HEK293 (cell line): ENCODE results near the gene TCF7L1.

Source experiments
- EGR2 ChIP-seq: fragments of 450-650 bp; formaldehyde crosslinking; IDR thresholded peaks from 2 replicates; pipeline ENCODE4 v1.5.1; 2016; ENCODE audit warnings: low read depth, missing biosample characterization, missing genetic modification characterization
- FEZF1 ChIP-seq: fragments of 450-650 bp; formaldehyde crosslinking; IDR thresholded peaks from 2 replicates; pipeline ENCODE4 v1.5.1; 2016; ENCODE audit warnings: missing biosample characterization, missing genetic modification characterization
- HOXA7 ChIP-seq: sonication (generic); formaldehyde crosslinking; IDR thresholded peaks from 2 replicates; pipeline ENCODE4 v1.8.1; 2022; ENCODE audit warnings: missing genetic modification reagents, borderline replicate concordance
- IKZF3 ChIP-seq: fragments of 450-650 bp; IDR thresholded peaks from 2 replicates; pipeline ENCODE4 v1.5.0; 2018; ENCODE audit warnings: missing biosample characterization, mild to moderate bottlenecking, missing genetic modification characterization, moderate library complexity
- KLF7 ChIP-seq: fragments of 450-650 bp; formaldehyde crosslinking; IDR thresholded peaks from 2 replicates; pipeline ENCODE4 v1.5.1; 2016; ENCODE audit warnings: missing biosample characterization, missing genetic modification characterization, borderline replicate concordance
- KLF9 ChIP-seq: fragments of 450-650 bp; formaldehyde crosslinking; IDR thresholded peaks from 2 replicates; pipeline ENCODE4 v1.5.1; 2016; ENCODE audit warnings: missing biosample characterization, missing genetic modification characterization, low read depth
- OVOL3 ChIP-seq: fragments of 450-650 bp; formaldehyde crosslinking; IDR thresholded peaks from 2 replicates; pipeline ENCODE4 v1.5.1; 2016; ENCODE audit warnings: missing biosample characterization, missing genetic modification characterization
- SCRT2 ChIP-seq: fragments of 450-650 bp; formaldehyde crosslinking; IDR thresholded peaks from 2 replicates; pipeline ENCODE4 v1.5.1; 2016; ENCODE audit warnings: missing biosample characterization, missing genetic modification characterization
- SP7 ChIP-seq: fragments of 450-650 bp; formaldehyde crosslinking; IDR thresholded peaks from 2 replicates; pipeline ENCODE4 v1.5.1; 2016; ENCODE audit warnings: missing biosample characterization, missing genetic modification characterization
- WT1 ChIP-seq: fragments of 450-650 bp; formaldehyde crosslinking; IDR thresholded peaks from 2 replicates; pipeline ENCODE4 v1.5.1; 2016; ENCODE audit warnings: missing biosample characterization, missing genetic modification characterization
- ZFP37 ChIP-seq: fragments of 450-650 bp; formaldehyde crosslinking; IDR thresholded peaks from 2 replicates; pipeline ENCODE4 v1.5.1; 2016; ENCODE audit warnings: missing biosample characterization, missing genetic modification characterization
- ZFP69B ChIP-seq: fragments of 450-650 bp; formaldehyde crosslinking; IDR thresholded peaks from 2 replicates; pipeline ENCODE4 v1.5.1; 2016; ENCODE audit warnings: missing biosample characterization, missing genetic modification characterization
- ZNF112 ChIP-seq: fragments of 450-650 bp; formaldehyde crosslinking; IDR thresholded peaks from 2 replicates; pipeline ENCODE4 v1.5.0; 2017; ENCODE audit warnings: missing biosample characterization, missing genetic modification characterization
- ZNF138 ChIP-seq: fragments of 450-650 bp; formaldehyde crosslinking; IDR thresholded peaks from 2 replicates; pipeline ENCODE4 v1.5.1; 2016; ENCODE audit warnings: missing biosample characterization, missing genetic modification characterization, borderline replicate concordance
- ZNF169 ChIP-seq: fragments of 450-650 bp; formaldehyde crosslinking; IDR thresholded peaks from 2 replicates; pipeline ENCODE4 v1.5.1; 2016; ENCODE audit warnings: missing biosample characterization, missing genetic modification characterization
- ZNF221 ChIP-seq: fragments of 450-650 bp; formaldehyde crosslinking; IDR thresholded peaks from 2 replicates; pipeline ENCODE4 v1.5.1; 2017; ENCODE audit warnings: missing biosample characterization, missing genetic modification characterization, borderline replicate concordance
- ZNF223 ChIP-seq: fragments of 450-650 bp; formaldehyde crosslinking; IDR thresholded peaks from 2 replicates; pipeline ENCODE4 v1.5.1; 2016; ENCODE audit warnings: missing biosample characterization, missing genetic modification characterization
- ZNF248 ChIP-seq: fragments of 450-650 bp; formaldehyde crosslinking; IDR thresholded peaks from 2 replicates; pipeline ENCODE4 v1.5.1; 2017; ENCODE audit warnings: missing biosample characterization, missing genetic modification characterization
- ZNF335 ChIP-seq: fragments of 450-650 bp; formaldehyde crosslinking; conservative IDR thresholded peaks from 2 replicates; pipeline ENCODE4 v1.5.1; 2016; ENCODE audit warnings: missing biosample characterization, missing genetic modification characterization
- ZNF529 ChIP-seq: fragments of 450-650 bp; formaldehyde crosslinking; IDR thresholded peaks from 2 replicates; pipeline ENCODE4 v1.5.1; 2017; ENCODE audit warnings: missing genetic modification characterization, missing biosample characterization; ENCODE audit not compliant: insufficient replicate concordance
- ZNF585B ChIP-seq: fragments of 450-650 bp; formaldehyde crosslinking; IDR thresholded peaks from 2 replicates; pipeline ENCODE4 v1.5.1; 2016; ENCODE audit warnings: missing biosample characterization, missing genetic modification characterization
- ZNF701 ChIP-seq: fragments of 450-650 bp; formaldehyde crosslinking; IDR thresholded peaks from 2 replicates; pipeline ENCODE4 v1.5.1; 2016; ENCODE audit warnings: missing biosample characterization, missing genetic modification characterization
- ZXDB ChIP-seq: fragments of 450-650 bp; formaldehyde crosslinking; IDR thresholded peaks from 2 replicates; pipeline ENCODE4 v1.5.1; 2016; ENCODE audit warnings: missing biosample characterization, missing genetic modification characterization
- TF ChIP-seq, protein P1 (sequence below): fragments of 450-650 bp; formaldehyde crosslinking; IDR thresholded peaks from 2 replicates; pipeline ENCODE4 v1.5.1; 2016; ENCODE audit warnings: missing biosample characterization, missing genetic modification characterization
- TF ChIP-seq, protein P2 (sequence below): fragments of 450-650 bp; IDR thresholded peaks from 2 replicates; pipeline ENCODE4 v1.5.1; 2018; ENCODE audit warnings: missing biosample characterization, mild to moderate bottlenecking, missing genetic modification characterization
- TF ChIP-seq, protein P3 (sequence below): fragments of 450-650 bp; formaldehyde crosslinking; IDR thresholded peaks from 2 replicates; pipeline ENCODE4 v1.5.1; 2017; ENCODE audit warnings: missing biosample characterization, missing genetic modification characterization
- TF ChIP-seq, protein P4 (sequence below): fragments of 450-650 bp; formaldehyde crosslinking; IDR thresholded peaks from 2 replicates; pipeline ENCODE4 v1.5.1; 2016; ENCODE audit warnings: missing biosample characterization, missing genetic modification characterization
- TF ChIP-seq, protein P5 (sequence below): fragments of 450-650 bp; formaldehyde crosslinking; IDR thresholded peaks from 2 replicates; pipeline ENCODE4 v1.5.1; 2016; ENCODE audit warnings: missing biosample characterization, missing genetic modification characterization
- TF ChIP-seq, protein P6 (sequence below): fragments of 450-650 bp; formaldehyde crosslinking; IDR thresholded peaks from 2 replicates; pipeline ENCODE4 v1.5.1; 2016; ENCODE audit warnings: missing biosample characterization, missing genetic modification characterization

Gene TCF7L1

DNA sequence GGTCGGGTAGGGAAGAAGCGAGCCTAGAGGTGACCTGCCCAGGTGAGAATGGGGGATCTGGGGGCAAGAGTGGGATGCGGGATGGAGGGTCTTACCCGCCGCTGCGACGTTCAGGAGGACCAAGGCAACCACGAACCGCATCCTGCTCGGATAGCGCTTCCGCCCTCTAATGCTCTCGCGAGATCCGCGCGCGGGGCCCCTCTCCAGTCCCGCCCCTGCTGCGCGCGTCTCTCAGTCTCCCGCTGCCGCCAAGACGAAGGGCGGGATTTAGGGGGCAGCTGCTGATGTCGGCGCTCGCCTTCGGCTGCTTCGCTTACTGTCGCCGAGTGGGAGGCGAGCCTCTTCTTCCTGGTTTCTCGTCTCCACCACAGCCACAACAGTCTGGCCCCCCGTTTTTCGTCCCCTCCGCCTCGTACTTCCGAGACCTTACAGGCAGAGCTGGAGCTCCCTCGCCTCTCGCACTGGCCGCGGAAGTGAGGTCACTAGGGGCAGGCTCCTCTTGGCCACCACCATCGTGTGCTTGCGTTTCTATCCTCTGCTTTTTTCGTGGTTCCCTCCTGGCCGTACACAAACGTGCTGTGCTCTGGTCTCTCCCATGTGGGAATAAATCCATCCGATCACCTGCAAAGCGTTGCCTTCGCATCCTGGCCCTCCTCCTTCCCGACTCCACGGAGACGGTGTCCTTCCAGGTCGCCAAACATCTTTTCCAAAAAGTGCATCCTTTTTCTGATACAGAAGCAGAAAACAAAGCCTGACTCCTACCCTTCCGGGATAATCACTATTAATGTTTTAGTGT, 194.8 kb downstream of the TCF7L1 start, which contains the start of gene TGOLN2 (continued):
- TF ChIP-seq ZNF585B (tag by site-specific recombination) (no peak), ZFP37 (tag by site-specific recombination) (0 out of 2 replicates have a peak, but pooled peaks have one; percentile 89), ZXDB (tag by site-specific recombination) (peak; percentile 99), ZNF529 (tag by site-specific recombination) (no peak), SP7 (peak; percentile 86), ZNF248 (no peak), ZNF223 (tag by site-specific recombination) (no peak), IKZF3 (peak; percentile 15; the same call in 1 of the 2 replicates), ZNF701 (no peak), EGR2 (tag by site-specific recombination) (0 out of 2 replicates have a peak, but pooled peaks have one; percentile 12), HOXA7 (CRISPR knock-in tag) (no peak), ZFP69B (tag by site-specific recombination) (0 out of 2 replicates have a peak, but pooled peaks have one; percentile 48), KLF9 (peak; percentile 75), ZNF221 (peak; percentile 34; the same call in 1 of the 2 replicates), ZNF112 (no peak), WT1 (tag by site-specific recombination) (peak; percentile 51; the same call in 1 of the 2 replicates), ZNF138 (no peak), KLF7 (tag by site-specific recombination) (peak; percentile 62; the same call in 1 of the 2 replicates), FEZF1 (no peak), ZNF169 (tag by site-specific recombination) (no peak), ZNF335 (tag by site-specific recombination) (peak; percentile 97), SCRT2 (peak; percentile 34), OVOL3 (tag by site-specific recombination) (0 out of 2 replicates have a peak, but pooled peaks have one; percentile 23)
- TF ChIP-seq, protein P1, sequence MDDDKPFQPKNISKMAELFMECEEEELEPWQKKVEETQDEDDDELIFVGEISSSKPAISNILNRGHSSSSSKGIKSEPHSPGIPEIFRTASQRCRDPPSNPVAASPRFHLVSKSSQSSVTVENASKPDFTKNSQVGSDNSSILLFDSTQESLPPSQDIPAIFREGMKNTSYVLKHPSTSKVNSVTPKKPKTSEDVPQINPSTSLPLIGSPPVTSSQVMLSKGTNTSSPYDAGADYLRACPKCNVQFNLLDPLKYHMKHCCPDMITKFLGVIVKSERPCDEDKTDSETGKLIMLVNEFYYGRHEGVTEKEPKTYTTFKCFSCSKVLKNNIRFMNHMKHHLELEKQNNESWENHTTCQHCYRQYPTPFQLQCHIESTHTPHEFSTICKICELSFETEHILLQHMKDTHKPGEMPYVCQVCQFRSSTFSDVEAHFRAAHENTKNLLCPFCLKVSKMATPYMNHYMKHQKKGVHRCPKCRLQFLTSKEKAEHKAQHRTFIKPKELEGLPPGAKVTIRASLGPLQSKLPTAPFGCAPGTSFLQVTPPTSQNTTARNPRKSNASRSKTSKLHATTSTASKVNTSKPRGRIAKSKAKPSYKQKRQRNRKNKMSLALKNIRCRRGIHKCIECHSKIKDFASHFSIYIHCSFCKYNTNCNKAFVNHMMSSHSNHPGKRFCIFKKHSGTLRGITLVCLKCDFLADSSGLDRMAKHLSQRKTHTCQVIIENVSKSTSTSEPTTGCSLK: no peak
- TF ChIP-seq, protein P2, sequence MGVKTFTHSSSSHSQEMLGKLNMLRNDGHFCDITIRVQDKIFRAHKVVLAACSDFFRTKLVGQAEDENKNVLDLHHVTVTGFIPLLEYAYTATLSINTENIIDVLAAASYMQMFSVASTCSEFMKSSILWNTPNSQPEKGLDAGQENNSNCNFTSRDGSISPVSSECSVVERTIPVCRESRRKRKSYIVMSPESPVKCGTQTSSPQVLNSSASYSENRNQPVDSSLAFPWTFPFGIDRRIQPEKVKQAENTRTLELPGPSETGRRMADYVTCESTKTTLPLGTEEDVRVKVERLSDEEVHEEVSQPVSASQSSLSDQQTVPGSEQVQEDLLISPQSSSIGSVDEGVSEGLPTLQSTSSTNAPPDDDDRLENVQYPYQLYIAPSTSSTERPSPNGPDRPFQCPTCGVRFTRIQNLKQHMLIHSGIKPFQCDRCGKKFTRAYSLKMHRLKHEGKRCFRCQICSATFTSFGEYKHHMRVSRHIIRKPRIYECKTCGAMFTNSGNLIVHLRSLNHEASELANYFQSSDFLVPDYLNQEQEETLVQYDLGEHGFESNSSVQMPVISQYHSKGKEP: no peak
- TF ChIP-seq, protein P3, sequence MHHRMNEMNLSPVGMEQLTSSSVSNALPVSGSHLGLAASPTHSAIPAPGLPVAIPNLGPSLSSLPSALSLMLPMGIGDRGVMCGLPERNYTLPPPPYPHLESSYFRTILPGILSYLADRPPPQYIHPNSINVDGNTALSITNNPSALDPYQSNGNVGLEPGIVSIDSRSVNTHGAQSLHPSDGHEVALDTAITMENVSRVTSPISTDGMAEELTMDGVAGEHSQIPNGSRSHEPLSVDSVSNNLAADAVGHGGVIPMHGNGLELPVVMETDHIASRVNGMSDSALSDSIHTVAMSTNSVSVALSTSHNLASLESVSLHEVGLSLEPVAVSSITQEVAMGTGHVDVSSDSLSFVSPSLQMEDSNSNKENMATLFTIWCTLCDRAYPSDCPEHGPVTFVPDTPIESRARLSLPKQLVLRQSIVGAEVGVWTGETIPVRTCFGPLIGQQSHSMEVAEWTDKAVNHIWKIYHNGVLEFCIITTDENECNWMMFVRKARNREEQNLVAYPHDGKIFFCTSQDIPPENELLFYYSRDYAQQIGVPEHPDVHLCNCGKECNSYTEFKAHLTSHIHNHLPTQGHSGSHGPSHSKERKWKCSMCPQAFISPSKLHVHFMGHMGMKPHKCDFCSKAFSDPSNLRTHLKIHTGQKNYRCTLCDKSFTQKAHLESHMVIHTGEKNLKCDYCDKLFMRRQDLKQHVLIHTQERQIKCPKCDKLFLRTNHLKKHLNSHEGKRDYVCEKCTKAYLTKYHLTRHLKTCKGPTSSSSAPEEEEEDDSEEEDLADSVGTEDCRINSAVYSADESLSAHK (tag by site-specific recombination): 0 out of 2 replicates have a peak, but pooled peaks have one; percentile 7
- TF ChIP-seq, protein P4, sequence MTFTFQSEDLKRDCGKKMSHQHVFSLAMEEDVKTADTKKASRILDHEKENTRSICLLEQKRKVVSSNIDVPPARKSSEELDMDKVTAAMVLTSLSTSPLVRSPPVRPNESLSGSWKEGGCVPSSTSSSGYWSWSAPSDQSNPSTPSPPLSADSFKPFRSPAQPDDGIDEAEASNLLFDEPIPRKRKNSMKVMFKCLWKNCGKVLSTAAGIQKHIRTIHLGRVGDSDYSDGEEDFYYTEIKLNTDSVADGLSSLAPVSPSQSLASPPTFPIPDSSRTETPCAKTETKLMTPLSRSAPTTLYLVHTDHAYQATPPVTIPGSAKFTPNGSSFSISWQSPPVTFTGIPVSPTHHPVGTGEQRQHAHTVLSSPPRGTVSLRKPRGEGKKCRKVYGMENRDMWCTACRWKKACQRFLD: no peak
- TF ChIP-seq, protein P5, sequence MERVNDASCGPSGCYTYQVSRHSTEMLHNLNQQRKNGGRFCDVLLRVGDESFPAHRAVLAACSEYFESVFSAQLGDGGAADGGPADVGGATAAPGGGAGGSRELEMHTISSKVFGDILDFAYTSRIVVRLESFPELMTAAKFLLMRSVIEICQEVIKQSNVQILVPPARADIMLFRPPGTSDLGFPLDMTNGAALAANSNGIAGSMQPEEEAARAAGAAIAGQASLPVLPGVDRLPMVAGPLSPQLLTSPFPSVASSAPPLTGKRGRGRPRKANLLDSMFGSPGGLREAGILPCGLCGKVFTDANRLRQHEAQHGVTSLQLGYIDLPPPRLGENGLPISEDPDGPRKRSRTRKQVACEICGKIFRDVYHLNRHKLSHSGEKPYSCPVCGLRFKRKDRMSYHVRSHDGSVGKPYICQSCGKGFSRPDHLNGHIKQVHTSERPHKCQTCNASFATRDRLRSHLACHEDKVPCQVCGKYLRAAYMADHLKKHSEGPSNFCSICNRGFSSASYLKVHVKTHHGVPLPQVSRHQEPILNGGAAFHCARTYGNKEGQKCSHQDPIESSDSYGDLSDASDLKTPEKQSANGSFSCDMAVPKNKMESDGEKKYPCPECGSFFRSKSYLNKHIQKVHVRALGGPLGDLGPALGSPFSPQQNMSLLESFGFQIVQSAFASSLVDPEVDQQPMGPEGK (tag by site-specific recombination): peak; percentile 86
- TF ChIP-seq, protein P6, sequence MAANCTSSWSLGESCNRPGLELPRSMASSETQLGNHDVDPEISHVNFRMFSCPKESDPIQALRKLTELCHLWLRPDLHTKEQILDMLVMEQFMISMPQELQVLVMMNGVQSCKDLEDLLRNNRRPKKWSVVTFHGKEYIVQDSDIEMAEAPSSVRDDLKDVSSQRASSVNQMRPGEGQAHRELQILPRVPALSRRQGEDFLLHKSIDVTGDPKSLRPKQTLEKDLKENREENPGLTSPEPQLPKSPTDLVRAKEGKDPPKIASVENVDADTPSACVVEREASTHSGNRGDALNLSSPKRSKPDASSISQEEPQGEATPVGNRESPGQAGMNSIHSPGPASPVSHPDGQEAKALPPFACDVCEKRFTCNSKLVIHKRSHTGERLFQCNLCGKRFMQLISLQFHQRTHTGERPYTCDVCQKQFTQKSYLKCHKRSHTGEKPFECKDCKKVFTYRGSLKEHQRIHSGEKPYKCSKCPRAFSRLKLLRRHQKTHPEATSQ (tag by site-specific recombination): no peak
